Epithelial cell of prostate (primary cell): Measurements from ENCODE around the gene DCST2.

Experiments
- DNase-seq: peaks from one replicate; pipeline ENCODE4 v3.0.0-alpha.2; 2011; ENCODE audit warnings: low read depth, low spot score
- H3K27ac ChIP-seq: fragments of 450-650 bp; 2 replicates; pipeline ENCODE4 v1.5.1; 2017; ENCODE audit warnings: mild to moderate bottlenecking

The DCST2 gene

GRCh38 chr1:155051342-155051776 lies 17.8 kb upstream of the DCST2 start:
- no peak for DNase-seq
- H3K27ac ChIP-seq, result peak overlapping the region; percentile 74

- H3K27ac ChIP-seq, result peak within 1 kb of the TSS; percentile 74
- DNase-seq, result no peak
Observed at GRCh38 chr1:155050560-155051341, 17.2 kb upstream of the DCST2 start, which contains the start of gene ADAM15. ADAM15 (plus strand) TSS chr1:155051316; CDS start chr1:155051387, 71 bp downstream.

GRCh38 chr1:155049651-155050559 lies 16.3 kb upstream of the DCST2 start:
- DNase-seq, result no peak
- H3K27ac ChIP-seq, result peak overlapping the region; percentile 74

- DNase-seq, result no peak
- no peak overlapping the region for H3K27ac ChIP-seq
Observed at GRCh38 chr1:155048449-155049334, 15.1 kb upstream of the DCST2 start.

- DNase-seq, result no peak
- no peak overlapping the region for H3K27ac ChIP-seq
Observed at GRCh38 chr1:155044812-155045657, 11.5 kb upstream of the DCST2 start.

GRCh38 chr1:155044365-155044764 lies 10.8 kb upstream of the DCST2 start:
- no peak for DNase-seq
- H3K27ac ChIP-seq, result no peak overlapping the region

- no peak overlapping the region for H3K27ac ChIP-seq
- no peak for DNase-seq
Observed at GRCh38 chr1:155043793-155044192, 10.2 kb upstream of the DCST2 start.

- no peak for DNase-seq
- H3K27ac ChIP-seq, result no peak overlapping the region
Observed at GRCh38 chr1:155043301-155043702, 9.7 kb upstream of the DCST2 start.

- H3K27ac ChIP-seq, result no peak overlapping the region
- no peak for DNase-seq
Observed at GRCh38 chr1:155042789-155043188, 9.2 kb upstream of the DCST2 start.

GRCh38 chr1:155040358-155041093 lies 6.9 kb upstream of the DCST2 start:
- no peak for DNase-seq
- no peak overlapping the region for H3K27ac ChIP-seq

GRCh38 chr1:155039308-155039669 lies 5.7 kb upstream of the DCST2 start:
- H3K27ac ChIP-seq, result peak overlapping the region; percentile 72
- no peak for DNase-seq

GRCh38 chr1:155038602-155039307 lies 5.2 kb upstream of the DCST2 start:
- peak; percentile 90 for DNase-seq
- peak overlapping the region; percentile 72 for H3K27ac ChIP-seq

- no peak for DNase-seq
- peak overlapping the region; percentile 72 for H3K27ac ChIP-seq
Observed at GRCh38 chr1:155037851-155038441, 4.4 kb upstream of the DCST2 start.

- no peak overlapping the region for H3K27ac ChIP-seq
- no peak for DNase-seq
Observed at GRCh38 chr1:155037043-155037442, 3.5 kb upstream of the DCST2 start.

GRCh38 chr1:155035936-155036335 lies 2.4 kb upstream of the DCST2 start:
- H3K27ac ChIP-seq, result no peak overlapping the region
- DNase-seq, result no peak

GRCh38 chr1:155034318-155035208 lies 982 bp upstream of the DCST2 start:
- H3K27ac ChIP-seq, result no peak overlapping the region
- no peak for DNase-seq

- DNase-seq, result no peak
- no peak overlapping the region for H3K27ac ChIP-seq
Observed at GRCh38 chr1:155032886-155033285, 695 bp downstream of the DCST2 start.
